K562 (cell line): ENCODE results near the gene TAF3. TPM values are rescaled to one million over a fixed set of nuclear protein-coding genes. Genes with fewer than 3 reads are reported as not detected.

Experiments used
- ATAC-seq: fragments of 200-7000 bp; cut with Tn5 transposase; 3 replicates; pipeline ENCODE4 v1.9.1; 2020; ENCODE audit warnings: moderate library complexity
- BruUV-seq: library from RNA; stranded (reverse); fragments of 400-500 nt; replicated peaks from 2 replicates; lab custom pipeline; 2021; lab: Mats Ljungman, UMichigan
- CTCF ChIA-PET: fragments of 300-600 bp; formaldehyde crosslinking; extraction: SDS; loops from one replicate; lab custom pipeline; 2021; ENCODE audit warnings: low intra/inter-chr PET ratio; lab: Yijun Ruan, JAX
- POLR2A ChIA-PET: fragments of 300-600, 350-650 bp; sonication (Branson Sonifier 250); formaldehyde crosslinking; extraction: SDS; loops from one replicate; lab custom pipeline; 2021; ENCODE audit warnings: antibody characterized with exemption, inconsistent platforms; lab: Yijun Ruan, JAX
- DNase-seq, 4 experiments: peaks; one replicate each; pipeline versions ENCODE4 v3.0.0 to v3.0.0-alpha.2; 2011 to 2018; ENCODE audit warnings: low spot score in 3 of 4, mixed read lengths in 3 of 4; ENCODE audit errors: extremely low read depth in 1 of 4
- FAIRE-seq: peaks from 2 replicates; lab custom pipeline; 2011; peaks lifted over from hg19 to GRCh38; lab: Jason Lieb, UNC
- H2AFZ ChIP-seq: 2 replicates; pipeline ENCODE4 v1.6.0; 2011; ENCODE audit warnings: low read depth, low read length, control low read depth, inconsistent platforms
- H3K27ac ChIP-seq: fragments of 200-600 bp; 3 replicates; pipeline ENCODE4 v1.8.0; 2011; ENCODE audit warnings: low read depth, mild to moderate bottlenecking, control low read depth, inconsistent platforms, low read length, moderate library complexity, mixed read lengths; ENCODE audit errors: extremely low read depth
- H3K27me3 ChIP-seq, 2 experiments: fragments of 300-600 bp in 1 of 2; 2 replicates in 1 of 2; 3 replicates in 1 of 2; pipeline versions ENCODE4 v1.6.0 to v1.8.0; 2011; ENCODE audit warnings: inconsistent platforms in 2 of 2, low read length in 2 of 2, mild to moderate bottlenecking in 1 of 2, mixed read lengths in 1 of 2, moderate library complexity in 1 of 2; ENCODE audit not compliant: control insufficient read depth in 2 of 2, insufficient read depth in 2 of 2
- H3K36me3 ChIP-seq: fragments of 300-600 bp; 3 replicates; pipeline ENCODE4 v1.8.0; 2011; ENCODE audit warnings: mild to moderate bottlenecking, low read length, inconsistent platforms; ENCODE audit not compliant: control insufficient read depth, insufficient read depth
- H3K4me1 ChIP-seq, 2 experiments: fragments of 200-600 bp in 1 of 2; replicated peaks in 1 of 2; 2 replicates in 1 of 2; 3 replicates in 1 of 2; pipeline versions ENCODE4 v1.5.1 to v1.8.0; 2011; ENCODE audit warnings: inconsistent platforms in 2 of 2, low read length in 2 of 2, mild to moderate bottlenecking in 1 of 2, mixed read lengths in 1 of 2, moderate library complexity in 1 of 2; ENCODE audit not compliant: control insufficient read depth in 2 of 2, insufficient read depth in 2 of 2
- H3K4me2 ChIP-seq: 2 replicates; pipeline ENCODE4 v1.6.1; 2011; ENCODE audit warnings: low read length, control low read depth, inconsistent platforms, mixed read lengths; ENCODE audit not compliant: insufficient read depth
- H3K4me3 ChIP-seq: fragments of 200-600 bp; sonication (generic), shearing (Covaris generic); 2 replicates; pipeline ENCODE4 v1.5.1; 2016; ENCODE audit warnings: control low read depth, inconsistent platforms
- H3K79me2 ChIP-seq: fragments of 200-600 bp; 3 replicates; pipeline ENCODE4 v1.8.0; 2011; ENCODE audit warnings: low read length, inconsistent platforms; ENCODE audit not compliant: control insufficient read depth, insufficient read depth
- H3K9ac ChIP-seq, 2 experiments: 2 replicates each; pipeline versions ENCODE4 v1.6.0 to v1.6.1; 2011; ENCODE audit warnings: low read depth in 2 of 2, low read length in 2 of 2, control low read depth in 1 of 2, inconsistent platforms in 1 of 2, mild to moderate bottlenecking in 1 of 2, mixed read lengths in 1 of 2; ENCODE audit not compliant: insufficient read depth in 1 of 2
- H3K9me1 ChIP-seq: one replicate; pipeline ENCODE4 v1.6.0; 2011; ENCODE audit warnings: inconsistent platforms, mild to moderate bottlenecking, low read length, moderate library complexity; ENCODE audit not compliant: control insufficient read depth, insufficient read depth
- H3K9me3 ChIP-seq: replicated peaks from 2 replicates; pipeline ENCODE4 v1.5.1; 2011; ENCODE audit warnings: low read depth, low read length, inconsistent platforms; ENCODE audit not compliant: control insufficient read depth, insufficient read depth
- H4K20me1 ChIP-seq: replicated peaks from 2 replicates; pipeline ENCODE4 v1.6.1; 2011; ENCODE audit warnings: low read length, inconsistent platforms, mixed read lengths; ENCODE audit not compliant: control insufficient read depth, insufficient read depth
- CBFB ChIP-seq: sonication (generic); formaldehyde crosslinking; IDR thresholded peaks from 2 replicates; pipeline ENCODE4 v1.4.0; 2020; ENCODE audit warnings: mild to moderate bottlenecking, missing genetic modification reagents
- NCOA6 ChIP-seq: fragments of 450-650 bp; IDR thresholded peaks from 2 replicates; pipeline ENCODE4 v1.6.1; 2017; ENCODE audit warnings: mild to moderate bottlenecking
- NELFE ChIP-seq: IDR thresholded peaks from 2 replicates; pipeline ENCODE4 v1.6.1; 2011; ENCODE audit warnings: mild to moderate bottlenecking; ENCODE audit not compliant: insufficient read depth, insufficient read length
- PHF20 ChIP-seq: fragments of 450-650 bp; IDR thresholded peaks from 2 replicates; pipeline ENCODE4 v1.6.1; 2018; ENCODE audit not compliant: partially characterized antibody
- PURB ChIP-seq: sonication (generic); formaldehyde crosslinking; IDR thresholded peaks from 2 replicates; pipeline ENCODE4 v1.9.0; 2021; ENCODE audit warnings: low read depth, mild to moderate bottlenecking, missing genetic modification reagents
- ZBTB8A ChIP-seq: fragments of 450-650 bp; IDR thresholded peaks from 2 replicates; pipeline ENCODE4 v1.6.1; 2018; ENCODE audit warnings: mild to moderate bottlenecking, moderate library complexity; ENCODE audit not compliant: partially characterized antibody
- WGBS: fragments of 100-300 bp; shearing (Covaris generic); methylation state at CpG from one replicate; pipeline ENCODE4 v1.1.6; 2016; ENCODE audit warnings: low coverage, mixed read lengths; ENCODE audit not compliant: insufficient coverage; ENCODE audit errors: missing lambda C conversion rate; 5-methylcytosine and 5-hydroxymethylcytosine counted together
- in situ Hi-C: fragments of 300-500 bp; cut with MboI; formaldehyde crosslinking; loops from 4 replicates; pipeline ENCODE4 v1.15.0; 2018; ENCODE audit warnings: inconsistent platforms, mixed read lengths
- intact Hi-C: fragments of 100-400 bp; cut with micrococcal nuclease; formaldehyde crosslinking; loops from 2 replicates; pipeline ENCODE4 v1.14.2; 2022
- polyA plus RNA-seq, 8 experiments: library from polyadenylated mRNA; depleted of rRNA in 4 of 8; stranded (reverse) in 5 of 8; unstranded in 3 of 8; fragments of >200 nt; fragmentation: Nextera tagmentation in 2 of 8; fragmentation: Illumina TruSeq in 1 of 8; extraction: Ambion mirVana in 2 of 8; extraction: Trizol in 1 of 8; gene quantifications; 2 replicates each; pipeline versions ENCODE4 v1.2.1 to v1.2.3, GENCODE V29; 2011 to 2014; ENCODE audit warnings: inconsistent platforms in 1 of 8, missing spikeins in 1 of 8
- total RNA-seq, 7 experiments: library from RNA; depleted of rRNA in 6 of 7; stranded (reverse); fragments of >200 nt in 6 of 7; fragmentation: Illumina TruSeq in 2 of 7; extraction: Trizol in 2 of 7; gene quantifications; 2 replicates each; pipeline versions ENCODE4 v1.2.1 to v1.2.3, GENCODE V29; 2011 to 2021; ENCODE audit warnings: low replicate concordance in 1 of 7
- TF ChIP-seq, protein P1 (sequence below): fragments of 450-650 bp; formaldehyde crosslinking; IDR thresholded peaks from 2 replicates; pipeline ENCODE4 v1.4.0; 2020; ENCODE audit warnings: mild to moderate bottlenecking
- TF ChIP-seq, protein P2 (sequence below): fragments of 250-450 bp; sonication (Bioruptor Pico); IDR thresholded peaks from 2 replicates; pipeline ENCODE4 v1.4.0; 2020; ENCODE audit warnings: borderline replicate concordance
- TF ChIP-seq, protein P3 (sequence below): sonication (generic); formaldehyde crosslinking; IDR thresholded peaks from 2 replicates; pipeline ENCODE4 v1.8.1; 2022; ENCODE audit warnings: missing genetic modification reagents

The TAF3 gene
- total and polyA plus RNA-seq, 9 of the 15 experiments (the other 6 are each of a cell fraction or from before 2014, with no cell fraction given): 1.5 to 9.9 (median 4.1) TPM

DNA sequence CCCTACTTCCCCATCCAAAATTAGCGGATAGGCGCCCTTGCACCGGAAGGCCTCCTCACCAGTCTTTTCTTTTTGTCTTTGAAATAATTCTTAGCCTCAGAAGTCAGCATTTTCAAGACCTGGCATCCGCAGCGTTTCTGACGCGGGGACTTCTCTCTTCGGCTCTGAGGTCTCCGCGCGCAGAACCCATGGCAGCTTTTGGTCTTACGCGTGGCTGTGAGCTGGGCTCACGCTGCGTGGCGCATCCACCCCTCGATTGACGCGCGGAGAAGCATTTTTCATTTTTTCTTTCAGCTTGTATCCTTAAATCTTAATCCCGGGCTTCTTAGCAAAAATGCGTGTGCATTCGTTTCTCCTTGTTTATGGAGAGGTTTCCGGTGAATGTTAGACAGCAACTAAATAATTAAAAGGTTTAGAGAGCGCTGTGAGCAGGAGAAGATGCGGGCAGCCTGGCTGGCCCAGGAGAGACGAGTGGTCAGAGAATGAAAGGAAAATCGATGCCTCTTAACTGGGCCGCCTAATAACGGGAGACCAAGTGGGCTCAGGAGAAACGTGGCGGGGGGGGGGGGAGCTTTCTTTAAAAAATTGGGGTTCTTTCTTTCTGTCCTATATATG is 234.1 kb downstream of the TAF3 start:
- Histone ChIP-seq H3K9me3 (0 out of 2 replicates have a peak, but pooled peaks cover 2% of the 10 kb centered on the region), H3K27me3 (peaks cover 3 to 43% of the 10 kb centered on the region in 2 experiments; a peak in 3 of 5 replicates), H3K9me1 (no peaks in the 10 kb centered on the region), H3K4me1 (peaks cover 0 to 23% of the 10 kb centered on the region in 2 experiments; a peak in 3 of 5 replicates), H3K4me3 (no peak overlapping the region), H3K27ac (no peak overlapping the region), H2AFZ (no peak overlapping the region), H4K20me1 (no peaks in the 10 kb centered on the region), H3K79me2 (no peaks in the 10 kb centered on the region), H3K9ac (no peak overlapping the region), H3K4me2 (no peak overlapping the region), H3K36me3 (no peaks in the 10 kb centered on the region)
- FAIRE-seq: no peak
- intact Hi-C loops: loop anchor here (5.0 kb wide), 1 partner anchor 1155 kb away; no protein-coding TSS in a partner anchor
- no peak for DNase-seq
- no TSS peak for BruUV-seq
- POLR2A ChIA-PET: no interaction called here
- in situ Hi-C loops: no loop called here
- no peak for TF ChIP-seq NELFE
- TF ChIP-seq NCOA6: no peak
- TF ChIP-seq, protein P1, sequence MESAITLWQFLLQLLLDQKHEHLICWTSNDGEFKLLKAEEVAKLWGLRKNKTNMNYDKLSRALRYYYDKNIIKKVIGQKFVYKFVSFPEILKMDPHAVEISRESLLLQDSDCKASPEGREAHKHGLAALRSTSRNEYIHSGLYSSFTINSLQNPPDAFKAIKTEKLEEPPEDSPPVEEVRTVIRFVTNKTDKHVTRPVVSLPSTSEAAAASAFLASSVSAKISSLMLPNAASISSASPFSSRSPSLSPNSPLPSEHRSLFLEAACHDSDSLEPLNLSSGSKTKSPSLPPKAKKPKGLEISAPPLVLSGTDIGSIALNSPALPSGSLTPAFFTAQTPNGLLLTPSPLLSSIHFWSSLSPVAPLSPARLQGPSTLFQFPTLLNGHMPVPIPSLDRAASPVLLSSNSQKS (CRISPR knock-in tag): no peak
- no peak for TF ChIP-seq PHF20
- TF ChIP-seq, protein P2, sequence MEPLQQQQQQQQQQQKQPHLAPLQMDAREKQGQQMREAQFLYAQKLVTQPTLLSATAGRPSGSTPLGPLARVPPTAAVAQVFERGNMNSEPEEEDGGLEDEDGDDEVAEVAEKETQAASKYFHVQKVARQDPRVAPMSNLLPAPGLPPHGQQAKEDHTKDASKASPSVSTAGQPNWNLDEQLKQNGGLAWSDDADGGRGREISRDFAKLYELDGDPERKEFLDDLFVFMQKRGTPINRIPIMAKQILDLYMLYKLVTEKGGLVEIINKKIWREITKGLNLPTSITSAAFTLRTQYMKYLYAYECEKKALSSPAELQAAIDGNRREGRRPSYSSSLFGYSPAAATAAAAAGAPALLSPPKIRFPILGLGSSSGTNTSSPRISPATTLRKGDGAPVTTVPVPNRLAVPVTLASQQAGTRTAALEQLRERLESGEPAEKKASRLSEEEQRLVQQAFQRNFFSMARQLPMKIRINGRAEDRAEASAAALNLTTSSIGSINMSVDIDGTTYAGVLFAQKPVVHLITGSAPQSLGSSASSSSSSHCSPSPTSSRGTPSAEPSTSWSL: no peak
- TF ChIP-seq CBFB (CRISPR knock-in tag): no peak
- no peak for TF ChIP-seq PURB (CRISPR knock-in tag)
- TF ChIP-seq, protein P3, sequence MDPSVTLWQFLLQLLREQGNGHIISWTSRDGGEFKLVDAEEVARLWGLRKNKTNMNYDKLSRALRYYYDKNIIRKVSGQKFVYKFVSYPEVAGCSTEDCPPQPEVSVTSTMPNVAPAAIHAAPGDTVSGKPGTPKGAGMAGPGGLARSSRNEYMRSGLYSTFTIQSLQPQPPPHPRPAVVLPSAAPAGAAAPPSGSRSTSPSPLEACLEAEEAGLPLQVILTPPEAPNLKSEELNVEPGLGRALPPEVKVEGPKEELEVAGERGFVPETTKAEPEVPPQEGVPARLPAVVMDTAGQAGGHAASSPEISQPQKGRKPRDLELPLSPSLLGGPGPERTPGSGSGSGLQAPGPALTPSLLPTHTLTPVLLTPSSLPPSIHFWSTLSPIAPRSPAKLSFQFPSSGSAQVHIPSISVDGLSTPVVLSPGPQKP (CRISPR knock-in tag): no peak
- no peak for TF ChIP-seq ZBTB8A
- 52% methylated on average over 30 of the region's 32 CpGs for WGBS
- no peak for ATAC-seq
- CTCF ChIA-PET: no interaction called here
